Measurements from ENCODE around the gene UGT1A9.

DNA sequence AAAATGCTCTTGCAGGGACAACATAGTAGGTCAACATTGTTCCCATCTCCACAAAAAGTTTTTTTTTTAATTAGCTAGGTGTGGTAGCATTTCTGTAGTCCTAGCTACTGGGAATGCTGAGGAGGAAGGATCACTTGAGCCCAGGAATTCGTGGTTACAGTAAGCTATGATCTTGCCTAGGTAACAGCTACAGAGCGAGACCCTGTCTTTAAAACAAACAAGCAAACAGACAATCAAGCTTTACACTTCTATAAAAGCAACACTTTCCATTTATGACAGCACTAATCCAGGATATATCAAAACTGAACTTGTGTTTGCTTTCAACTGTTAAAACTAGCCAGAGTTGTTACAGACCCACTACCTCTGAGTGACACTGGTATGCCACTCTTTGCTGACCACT lies 69.2 kb downstream of the UGT1A9 start:
- TF ChIP-seq CTCF (IDR thresholded peaks at IDR 0.05; ENCODE audit: low read length) (no peak), EZH2phosphoT487 (IDR thresholded peaks at IDR 0.05; ENCODE audit: low read length) (no peak)

Measured in MM.1S (cell line).